Measurements from ENCODE around the gene HDAC11.

- TF ChIP-seq CTCF (IDR thresholded peaks at IDR 0.05; ENCODE audit: insufficient read depth, low read length) = no peak
- TF ChIP-seq POLR2AphosphoS5 (IDR thresholded peaks at IDR 0.05; ENCODE audit: low read depth) = no peak
- no peak for TF ChIP-seq GABPA (IDR thresholded peaks at IDR 0.05; ENCODE audit: low read depth)
These were observed 32.3 kb downstream of the HDAC11 start for GRCh38 chr3:13512451-13512850.

Data from HL-60 (cell line).